Left hindlimb (tissue), 1 donor: Measurements from ENCODE around the gene CACNB3.
A peak's percentile ranks its signal among the peaks of the same experiment; 100 is the strongest.

Experiments used
- DNase-seq: peaks from one replicate; pipeline ENCODE4 v3.0.0-alpha.2; 2018

CACNB3 gene

DNA sequence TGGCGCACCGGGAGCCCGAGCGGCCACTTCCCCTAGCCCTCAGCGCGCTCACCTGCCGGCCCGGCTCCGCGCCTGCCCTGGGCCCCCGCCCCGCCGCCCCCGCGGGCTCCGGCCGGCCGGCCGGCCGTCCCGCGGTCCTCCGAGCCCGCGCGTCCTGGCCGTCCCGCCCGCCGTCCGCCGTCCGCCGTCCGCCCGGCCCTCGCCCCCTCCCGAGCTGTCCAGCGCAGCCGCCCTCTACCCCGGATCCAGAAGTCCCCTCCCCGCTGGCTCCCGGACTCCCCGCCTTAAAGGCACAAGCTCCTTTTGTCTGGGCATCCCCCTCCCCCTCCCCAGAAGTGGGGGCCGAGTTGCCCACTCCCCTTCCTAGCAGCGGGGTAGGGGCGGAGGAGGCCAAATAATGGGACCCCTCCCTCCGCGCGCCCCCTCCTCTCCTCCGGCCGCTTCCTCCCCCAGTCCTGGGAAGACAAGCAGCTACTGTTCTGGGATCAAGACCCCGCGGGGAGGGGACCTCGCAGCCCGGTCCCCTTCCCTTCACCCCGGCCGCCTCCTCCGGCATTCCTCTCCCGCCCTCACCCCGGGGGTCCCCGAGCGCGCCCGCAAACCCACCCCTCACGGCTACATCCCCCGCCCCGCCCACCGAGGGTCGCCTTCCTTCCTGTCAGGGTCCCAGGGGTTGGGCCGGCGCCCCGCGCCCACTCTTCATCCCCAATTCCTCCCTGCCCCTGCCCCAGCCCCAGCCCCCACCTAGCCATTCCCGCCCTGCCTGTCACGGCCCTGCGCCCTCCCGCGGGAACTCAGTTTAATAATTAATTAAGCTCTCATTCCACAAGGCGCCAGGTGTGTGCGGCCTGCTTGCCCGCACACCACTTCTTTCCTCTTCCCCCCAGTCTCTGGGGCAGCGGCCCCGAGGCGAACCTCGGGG is 29.2 kb upstream of the CACNB3 start, which contains the start of gene ADCY6:
TSS of gene ADCY6 (minus strand) at position 236 of the 922 bp plus-strand sequence. CDS start 5,655 bp downstream, outside the sequence.
- peak; percentile 86 for DNase-seq

DNA sequence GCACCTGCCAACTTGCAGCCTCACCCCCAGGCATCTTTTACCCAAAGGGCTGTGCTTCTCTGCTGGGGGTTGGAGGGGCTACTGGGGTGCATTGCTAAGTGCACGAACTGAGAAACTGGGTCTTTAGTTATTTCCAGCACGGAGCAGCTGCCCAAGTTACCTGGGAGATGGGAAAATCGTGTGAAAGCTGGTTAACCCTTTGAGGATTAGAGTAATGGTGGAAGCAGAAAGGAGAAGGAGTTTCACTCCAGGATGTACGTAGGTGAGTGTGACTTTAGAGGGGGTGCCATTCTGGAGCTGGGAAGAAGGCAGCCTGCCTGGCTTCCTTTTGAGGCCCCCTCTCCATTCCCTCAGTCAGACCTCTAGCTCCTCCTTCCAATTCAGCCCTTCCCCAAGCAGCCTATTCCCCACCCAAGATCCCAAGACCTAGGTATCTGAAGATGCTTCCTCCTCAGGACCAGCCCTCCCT is 28.4 kb upstream of the CACNB3 start:
- DNase-seq = no peak

DNA sequence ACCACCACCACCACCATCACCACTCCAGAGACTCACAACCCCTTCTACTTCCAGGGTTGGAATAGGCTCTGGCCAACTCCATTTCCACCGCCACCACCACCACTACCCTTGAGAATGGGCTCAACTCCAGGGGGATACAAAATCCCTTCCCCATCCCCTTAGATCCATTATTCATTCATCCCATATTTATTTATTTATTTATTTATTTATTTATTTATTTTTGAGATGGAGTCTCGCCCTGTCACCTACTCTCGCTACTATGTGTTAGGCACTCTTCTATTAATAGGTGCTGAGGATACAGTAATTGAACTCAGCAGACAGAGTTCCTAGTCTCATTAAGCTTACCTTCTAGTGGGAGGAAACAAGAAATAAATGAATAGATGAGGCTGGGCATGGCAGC is 24.6 kb upstream of the CACNB3 start:
- no peak for DNase-seq

DNA sequence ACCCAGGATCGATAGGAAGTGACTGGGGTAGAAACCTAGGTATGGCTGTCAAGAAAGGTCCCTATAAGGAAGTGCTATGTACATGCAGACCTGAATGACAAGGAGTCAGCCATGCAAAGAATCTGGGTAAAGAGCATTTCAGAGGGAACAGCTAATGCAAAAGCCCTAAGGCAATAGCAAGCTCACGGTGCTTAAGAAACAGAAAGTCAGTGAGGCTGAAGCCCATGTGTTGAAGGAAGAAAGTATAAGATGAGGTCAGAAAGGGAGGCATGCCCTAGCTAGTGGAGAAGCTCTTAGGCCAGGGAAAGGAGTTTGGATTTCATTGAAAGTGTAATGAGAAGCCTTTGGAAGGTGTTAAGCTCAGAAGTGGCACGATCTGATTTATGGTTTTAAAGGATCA is 23.4 kb upstream of the CACNB3 start:
- no peak for DNase-seq

DNA sequence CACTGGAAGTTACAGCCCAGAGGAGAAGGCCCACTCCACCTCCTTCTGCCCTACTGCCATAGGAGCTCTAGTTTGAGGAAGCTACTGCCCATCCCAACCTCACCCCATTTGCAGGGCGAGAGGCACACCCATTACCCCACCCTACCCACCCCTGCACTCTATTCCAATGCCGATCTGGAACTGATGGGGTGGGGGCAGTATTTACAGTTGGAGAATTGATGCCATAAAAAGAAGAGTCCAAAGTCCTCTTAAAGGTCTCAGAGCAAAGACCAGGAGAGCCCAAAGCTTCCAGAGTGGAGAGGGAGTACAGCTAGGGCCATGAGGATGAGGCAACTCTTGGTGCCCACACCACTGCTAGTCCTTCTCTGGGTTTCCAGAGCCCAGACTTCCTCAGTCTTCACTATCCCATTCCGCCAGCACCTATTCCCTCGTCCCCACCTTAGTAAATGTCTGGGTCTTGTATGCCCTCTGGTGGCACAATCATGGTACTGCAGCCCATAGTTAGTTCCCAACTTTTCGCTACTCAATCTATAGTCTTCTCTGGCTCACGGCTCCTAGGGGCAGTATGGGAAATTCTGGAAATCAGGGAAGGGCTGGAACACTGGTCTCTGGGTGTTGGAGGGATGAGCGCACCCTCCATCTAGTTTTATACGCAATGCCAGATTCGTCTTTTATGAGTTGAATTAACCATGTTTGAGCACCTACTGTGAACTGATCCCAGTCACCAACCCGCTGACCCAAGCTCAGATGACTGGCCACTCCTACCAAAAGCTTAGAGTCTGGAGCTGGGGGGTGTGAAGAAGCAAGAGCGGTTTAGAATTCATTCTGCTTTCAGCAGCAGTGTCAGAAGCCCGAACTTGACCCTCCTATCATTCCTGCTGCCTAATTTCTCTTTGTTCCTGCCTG is 22.5 kb upstream of the CACNB3 start:
- peak; percentile 80 for DNase-seq

DNA sequence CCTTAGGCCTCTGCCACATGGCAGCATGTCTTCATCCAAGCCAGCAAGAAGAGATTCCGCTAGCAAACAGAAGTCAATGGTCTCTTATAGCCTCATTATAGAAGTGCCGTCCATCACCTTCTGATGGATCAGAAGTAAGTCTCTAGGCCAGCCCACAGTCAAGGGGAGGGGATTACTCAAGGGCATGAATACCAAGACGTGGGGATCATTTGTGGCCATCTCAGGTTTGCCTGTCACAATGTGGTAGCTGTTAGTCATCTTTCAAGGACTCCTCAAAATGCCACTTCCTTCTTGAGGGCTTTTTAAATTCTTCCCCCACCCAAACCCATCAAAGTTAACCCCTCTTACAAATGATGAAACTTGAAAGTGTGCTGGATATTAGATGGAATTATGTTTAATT is 21.3 kb upstream of the CACNB3 start:
- DNase-seq = no peak

DNA sequence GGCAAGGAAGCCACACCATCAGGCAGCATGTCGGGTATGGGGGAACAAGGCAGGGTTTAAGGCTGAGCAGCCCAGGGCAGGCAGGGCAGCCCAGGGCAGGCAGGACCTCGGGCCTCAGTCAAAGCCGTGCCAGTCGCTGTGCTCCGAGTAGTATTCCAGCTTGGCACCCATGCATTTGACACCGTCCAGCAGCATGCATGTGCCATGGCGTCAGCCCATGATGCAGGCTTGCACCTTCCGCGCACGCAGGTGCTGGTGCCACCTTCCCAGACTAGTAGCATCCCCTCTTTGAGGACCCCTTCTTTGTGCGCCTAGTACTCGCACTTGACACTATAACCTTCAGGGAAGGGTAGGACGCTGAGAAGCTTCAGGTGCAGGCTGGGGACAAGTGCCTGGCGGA is 17.8 kb upstream of the CACNB3 start:
- no peak for DNase-seq

DNA sequence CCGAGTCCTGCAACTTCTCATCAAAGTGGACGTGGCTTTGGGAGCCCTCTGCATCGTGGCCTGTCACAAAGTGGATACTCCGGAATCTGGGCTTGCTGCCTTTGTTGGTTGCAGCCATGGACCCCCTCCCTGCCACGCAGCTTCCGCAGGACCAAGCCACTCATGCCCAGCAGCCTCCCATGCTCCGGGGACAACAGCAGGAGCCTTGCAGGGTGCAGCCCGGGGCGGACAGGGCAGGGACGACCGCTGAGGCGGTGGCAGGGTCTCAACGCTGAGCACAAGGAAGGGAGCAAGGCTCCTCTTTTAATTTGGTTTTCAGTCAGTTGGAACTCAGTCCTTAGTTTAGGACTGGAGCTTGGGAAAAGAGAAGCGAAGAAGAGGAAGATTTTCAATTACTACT is 17.3 kb upstream of the CACNB3 start:
- no peak for DNase-seq

DNA sequence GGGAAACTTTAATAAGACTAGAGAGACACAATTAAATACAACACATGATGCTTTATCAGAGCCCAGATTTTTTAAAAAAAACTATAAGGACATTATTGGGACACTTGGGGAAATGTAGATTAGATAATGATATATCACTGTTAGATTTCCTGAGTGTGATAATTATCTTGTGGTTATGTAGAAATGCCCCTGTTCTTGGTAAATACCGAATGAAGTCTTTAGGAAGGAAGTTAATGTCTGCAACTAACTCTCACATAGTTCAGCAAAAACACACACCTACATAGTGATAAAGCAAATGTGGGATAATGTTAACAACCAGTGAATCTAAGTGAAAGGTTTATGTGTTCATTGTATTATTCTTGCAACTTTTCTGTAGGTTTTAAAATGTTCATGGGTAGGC is 14.6 kb upstream of the CACNB3 start:
- no peak for DNase-seq

DNA sequence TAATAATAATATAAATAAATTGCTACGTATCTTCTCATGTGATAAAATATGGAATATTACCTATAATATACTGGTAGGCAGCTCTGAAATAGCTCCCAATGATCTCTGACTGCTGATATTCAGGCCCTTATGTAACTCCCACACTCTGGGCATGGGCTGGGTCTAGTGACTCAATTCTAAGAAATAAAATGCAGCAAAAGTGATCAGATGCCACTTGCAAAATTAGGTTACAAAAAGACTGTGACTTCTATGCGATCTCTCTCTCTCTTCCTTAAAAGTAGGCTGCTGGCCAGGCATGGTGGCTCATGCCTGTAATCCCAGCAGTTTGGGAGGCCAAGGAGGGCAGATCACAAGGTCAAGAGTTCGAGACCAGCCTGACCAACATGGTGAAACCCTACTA is 10.3 kb upstream of the CACNB3 start:
- DNase-seq = no peak

DNA sequence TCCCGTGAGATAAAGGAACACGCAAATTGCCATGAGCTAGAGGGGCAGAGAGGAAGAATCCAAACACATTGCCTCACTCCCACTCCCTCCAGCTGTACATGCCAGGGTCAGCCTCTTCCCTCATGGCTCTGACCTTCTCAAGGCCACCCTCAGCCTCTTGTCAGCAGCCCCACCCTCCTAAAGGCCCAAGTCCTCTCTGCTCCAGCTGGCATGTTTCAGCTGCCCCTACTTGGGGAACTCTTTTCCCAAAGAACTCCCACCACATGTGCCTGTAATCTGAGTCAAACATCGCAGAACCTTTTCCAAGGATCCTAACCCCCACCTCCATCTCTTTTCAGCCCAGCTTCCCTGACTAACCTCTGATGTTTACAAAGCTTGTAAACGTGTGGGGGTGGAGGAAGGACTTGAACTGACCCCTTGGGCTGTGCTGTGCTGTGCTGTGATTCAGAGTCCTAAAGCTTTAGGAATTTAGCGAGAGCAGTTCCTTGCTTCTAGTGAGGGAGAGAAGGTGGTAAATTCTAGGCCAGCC is 7.3 kb upstream of the CACNB3 start:
- no peak for DNase-seq

DNA sequence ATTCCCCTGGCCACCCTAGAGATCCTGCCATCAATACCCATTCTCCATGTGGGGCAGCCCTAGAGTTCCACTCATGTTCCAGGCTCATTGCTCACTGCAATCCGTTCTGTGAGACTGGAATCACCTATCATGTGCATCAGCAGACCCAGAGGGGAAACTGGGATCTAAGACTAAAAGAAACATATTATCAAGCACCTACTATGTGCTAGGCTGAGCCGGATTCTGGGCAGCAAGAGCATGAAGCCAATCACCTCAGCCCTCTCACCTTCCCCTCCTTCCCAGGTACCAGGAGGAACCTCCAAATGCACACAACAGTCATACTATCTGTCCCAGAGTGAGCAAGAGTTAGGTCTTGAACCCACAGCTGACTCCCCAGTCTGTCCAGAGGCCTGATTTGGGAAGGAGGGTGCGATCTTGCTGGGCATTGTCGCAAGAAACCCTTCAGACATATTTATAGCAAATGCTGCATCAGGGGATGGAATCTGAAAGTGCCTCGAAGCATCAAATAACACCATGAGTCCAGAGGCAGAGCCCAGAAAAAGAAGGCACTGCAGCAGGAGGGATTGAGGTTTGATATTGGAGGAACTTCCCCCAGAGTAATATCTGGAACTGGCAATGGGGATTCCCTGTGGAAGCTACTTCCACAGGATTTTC is 6.7 kb upstream of the CACNB3 start:
- no peak for DNase-seq

DNA sequence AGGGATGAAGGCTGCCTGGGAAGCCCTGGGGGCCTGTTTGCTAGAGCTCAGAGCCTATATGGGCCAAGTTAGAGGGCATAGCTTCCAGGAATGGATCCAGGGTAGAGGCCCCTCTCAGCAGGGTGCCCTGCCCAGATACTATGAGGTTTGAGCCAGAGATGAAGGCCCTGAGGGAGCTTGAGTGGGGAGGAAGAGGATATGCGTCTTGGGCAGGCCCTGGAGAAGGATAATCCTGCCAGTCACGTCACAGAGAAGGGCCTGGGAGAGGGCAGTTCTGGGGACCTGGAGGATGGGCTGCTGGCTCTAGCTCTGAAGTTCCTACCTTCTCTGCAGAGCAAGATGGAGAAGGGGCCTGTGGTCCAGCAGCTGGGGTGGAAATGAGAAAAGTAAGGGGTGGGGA is 5.9 kb upstream of the CACNB3 start:
- DNase-seq = no peak

DNA sequence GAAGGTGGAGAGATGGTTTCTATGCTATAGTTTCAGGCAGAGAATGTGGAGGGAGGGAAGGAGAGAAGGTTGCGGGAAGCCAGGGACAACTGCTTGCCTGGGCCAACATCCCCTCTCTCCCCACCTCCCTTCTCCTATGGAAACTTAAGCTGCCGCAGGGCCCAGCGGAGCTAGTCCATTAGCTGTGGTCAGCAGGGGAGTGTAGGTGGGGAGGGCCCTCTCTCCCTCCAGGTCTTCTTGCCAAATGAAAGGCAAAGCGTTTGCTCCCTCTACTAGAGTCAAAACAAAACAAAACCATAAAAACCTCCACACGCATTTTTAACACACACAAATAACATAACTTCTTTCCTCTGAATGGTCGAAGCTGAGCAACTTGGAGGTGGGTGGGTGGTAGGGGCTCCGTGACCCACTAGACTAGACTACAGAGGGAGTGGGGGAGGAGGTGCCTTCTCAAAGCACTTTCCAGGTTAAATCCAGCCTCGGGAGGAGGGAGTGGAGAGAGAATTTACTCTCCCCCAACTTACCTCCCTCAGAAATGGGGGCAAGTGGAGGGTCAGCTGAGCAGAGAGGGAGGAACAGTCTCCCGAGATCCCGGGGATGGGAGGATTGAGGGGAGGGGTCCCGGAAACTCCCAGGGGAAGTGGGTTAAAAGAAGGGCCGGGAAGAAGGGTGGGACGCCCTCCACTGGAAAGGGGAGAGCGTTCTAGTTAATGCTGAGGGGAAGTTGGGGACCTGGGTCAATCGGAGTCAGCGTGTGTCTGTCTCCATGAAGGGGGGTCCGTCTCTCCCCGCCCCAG is 4.6 kb upstream of the CACNB3 start:
- DNase-seq = no peak

DNA sequence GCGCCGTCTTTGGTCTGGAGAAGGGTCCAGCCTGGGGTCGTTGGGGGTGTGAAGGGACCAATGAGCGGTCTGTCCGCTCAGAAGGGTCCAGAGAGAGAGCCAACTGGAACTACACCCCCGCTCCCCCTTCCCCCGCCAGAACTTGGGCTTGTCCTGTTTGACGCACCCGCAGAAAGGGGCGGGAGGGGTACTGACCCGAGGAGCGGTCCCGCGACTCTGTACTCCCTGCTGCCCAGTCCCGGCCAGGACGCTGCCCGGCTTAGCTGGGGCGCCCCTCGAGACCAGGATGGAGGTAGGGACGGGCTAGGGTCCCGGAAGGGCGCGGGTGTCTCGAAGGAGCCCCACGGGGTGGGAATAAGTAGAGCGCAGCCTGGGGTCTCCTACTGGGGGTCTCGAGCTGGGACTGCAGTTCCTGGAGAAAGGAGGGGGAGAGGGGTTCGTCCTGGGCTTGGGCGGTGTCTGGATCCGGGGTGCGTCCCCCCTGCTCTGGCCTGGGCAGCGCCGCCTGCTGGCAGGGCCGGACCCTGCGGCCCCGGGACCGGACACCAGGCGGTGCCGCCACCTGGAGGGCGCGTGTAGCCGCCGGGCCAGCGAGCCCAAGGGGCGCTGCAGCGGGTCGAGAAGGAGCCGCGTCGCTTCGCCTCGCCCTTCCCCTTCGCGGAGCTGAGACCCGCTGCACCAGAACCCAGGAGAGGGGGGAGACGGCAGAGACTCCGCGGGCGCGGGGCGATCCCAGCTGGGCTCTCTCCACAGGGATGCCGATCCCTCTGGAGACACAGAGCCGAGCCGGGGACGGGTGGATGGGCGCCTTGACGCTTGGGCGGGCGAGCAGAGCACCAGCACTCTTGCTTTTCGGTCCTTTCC is 3.8 kb upstream of the CACNB3 start:
- DNase-seq = peak; percentile 81

DNA sequence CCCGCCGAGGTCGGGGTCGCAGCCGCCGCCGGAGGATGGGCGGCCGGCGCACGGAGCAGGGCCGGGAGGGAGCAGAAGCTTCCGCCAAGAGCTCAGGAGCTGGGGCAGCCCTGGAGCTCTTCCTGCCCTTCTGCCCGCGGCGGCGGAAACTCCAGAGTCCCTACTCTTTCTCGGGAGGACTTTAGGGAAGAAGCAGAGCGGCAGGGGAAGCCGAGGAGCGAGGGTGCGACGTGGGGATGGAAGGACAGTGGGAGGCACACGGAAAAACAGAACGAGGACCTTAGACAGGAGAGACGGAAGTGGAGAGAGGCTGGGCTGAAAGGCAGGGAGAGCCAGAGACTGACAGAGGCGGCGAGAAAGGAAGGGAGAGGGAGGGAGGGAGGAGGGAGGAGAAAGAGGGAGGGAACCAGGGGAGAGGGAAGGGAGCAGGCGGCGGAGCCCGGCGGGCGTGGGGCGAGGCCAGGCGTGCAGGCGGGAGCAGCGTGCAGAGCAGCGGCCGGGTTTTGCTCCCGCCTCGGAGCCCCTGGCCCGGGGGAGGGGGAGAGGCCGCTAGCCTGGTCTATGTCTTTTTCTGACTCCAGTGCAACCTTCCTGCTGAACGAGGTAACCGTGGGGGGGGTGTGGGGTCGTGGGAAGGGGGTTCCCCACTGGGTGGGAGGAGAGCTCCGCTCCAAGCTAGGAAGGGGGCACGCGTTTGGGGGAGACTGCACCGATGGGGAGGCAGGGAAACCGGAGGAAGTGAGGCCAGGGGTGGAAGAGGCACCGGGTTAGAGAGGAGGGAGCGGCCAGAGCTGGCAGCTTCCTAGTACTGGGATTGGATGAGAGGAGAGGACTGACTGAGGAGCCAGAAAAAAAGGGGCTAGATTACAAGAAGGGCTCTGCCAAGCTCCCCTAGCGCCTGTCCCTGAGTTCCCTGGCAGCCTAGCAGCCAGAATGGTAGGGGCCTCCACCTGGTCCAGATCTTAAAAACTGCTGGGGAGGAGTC is 2.9 kb upstream of the CACNB3 start:
- peak; percentile 91 for DNase-seq

DNA sequence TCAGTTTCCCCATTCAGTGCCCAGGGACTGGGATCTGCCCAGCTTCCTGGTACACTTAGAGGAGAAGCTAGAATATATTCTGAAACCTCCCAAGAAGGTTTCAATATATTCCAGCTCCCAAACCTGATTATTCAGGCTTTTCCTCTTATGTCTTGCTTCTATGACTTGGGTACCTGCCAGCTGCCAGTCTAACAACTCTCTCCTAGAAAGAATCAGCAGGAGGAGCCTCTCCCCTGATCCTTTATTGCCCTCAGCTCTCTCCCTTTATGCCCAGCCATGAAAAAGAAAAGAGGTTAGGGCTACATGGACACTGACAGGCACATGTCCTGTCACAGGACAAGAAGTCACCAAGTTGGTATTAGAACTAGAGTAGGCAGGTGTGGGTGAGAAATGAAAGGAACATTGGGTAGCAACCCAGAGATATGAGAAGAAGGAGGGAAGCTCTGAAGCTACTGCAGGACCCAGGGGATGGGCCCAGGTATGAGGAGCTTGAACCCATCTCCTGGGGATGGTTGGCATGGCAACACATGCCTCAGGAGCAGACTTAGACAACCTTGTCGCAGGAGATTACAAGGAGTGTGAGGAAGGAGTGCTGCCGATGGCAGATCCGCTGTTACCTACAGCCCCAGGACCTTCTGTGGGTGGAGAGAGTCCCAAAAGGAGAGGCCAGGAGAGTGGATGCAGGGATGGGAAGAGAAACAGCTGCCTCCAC is 2.0 kb upstream of the CACNB3 start:
- no peak for DNase-seq

DNA sequence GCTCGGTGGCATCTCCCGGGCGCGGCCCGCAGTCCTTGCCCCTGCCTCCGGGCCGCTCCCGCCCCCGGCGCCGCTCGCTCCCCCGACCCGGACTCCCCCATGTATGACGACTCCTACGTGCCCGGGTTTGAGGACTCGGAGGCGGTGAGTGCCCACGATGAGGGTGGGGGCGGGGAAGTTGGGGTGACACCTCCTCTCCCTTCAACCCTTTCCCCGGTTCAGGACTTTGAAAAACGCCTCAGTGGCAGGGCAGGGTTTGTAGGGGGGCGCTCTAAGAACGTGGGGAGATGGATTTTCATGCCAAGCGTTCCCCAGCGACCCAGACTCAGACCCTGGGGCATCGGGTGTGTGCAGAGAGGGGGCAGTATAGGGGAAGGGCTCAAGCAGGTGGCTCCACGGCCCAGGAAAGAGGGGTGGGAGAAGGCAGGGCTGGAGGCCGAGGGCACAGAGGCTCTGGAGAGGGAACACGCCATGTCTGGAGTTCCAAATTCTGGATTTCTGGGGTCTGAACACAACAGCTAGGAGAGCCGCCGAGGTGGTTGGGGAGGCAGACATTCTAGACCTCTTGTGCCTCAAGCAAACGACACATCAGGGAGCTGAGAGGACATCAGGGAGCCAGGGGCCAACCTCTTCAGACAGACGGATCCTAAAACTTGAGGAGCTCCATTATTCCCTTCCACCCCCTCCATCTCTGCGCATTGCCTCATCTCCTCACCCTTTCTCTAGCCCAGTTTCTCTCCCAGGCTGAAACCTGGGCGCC is 715 bp downstream of the CACNB3 start:
- no peak for DNase-seq
